Measurements from ENCODE around the gene MAP2K7.
A peak's percentile ranks its signal among the peaks of the same experiment; 100 is the strongest.

Gene MAP2K7

DNA sequence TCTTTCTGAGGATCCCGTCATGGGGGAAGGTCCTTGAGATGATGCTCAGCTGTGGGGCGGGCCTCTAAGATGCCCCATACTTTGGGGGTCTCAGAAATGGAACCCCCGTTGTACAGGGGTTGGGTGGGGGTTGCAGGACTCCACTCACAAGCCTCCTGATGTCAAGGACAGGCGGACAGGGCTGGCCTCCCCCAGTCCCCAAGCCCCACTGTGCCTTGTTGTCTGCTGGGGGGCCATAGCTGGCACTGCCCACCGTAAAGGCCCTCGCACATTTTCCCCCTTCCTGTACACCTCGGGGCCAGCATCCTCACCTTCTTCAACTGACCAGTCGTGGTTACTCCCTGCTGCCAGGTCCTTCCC, 19.1 kb downstream of the MAP2K7 start:
- TF ChIP-seq, protein P1, sequence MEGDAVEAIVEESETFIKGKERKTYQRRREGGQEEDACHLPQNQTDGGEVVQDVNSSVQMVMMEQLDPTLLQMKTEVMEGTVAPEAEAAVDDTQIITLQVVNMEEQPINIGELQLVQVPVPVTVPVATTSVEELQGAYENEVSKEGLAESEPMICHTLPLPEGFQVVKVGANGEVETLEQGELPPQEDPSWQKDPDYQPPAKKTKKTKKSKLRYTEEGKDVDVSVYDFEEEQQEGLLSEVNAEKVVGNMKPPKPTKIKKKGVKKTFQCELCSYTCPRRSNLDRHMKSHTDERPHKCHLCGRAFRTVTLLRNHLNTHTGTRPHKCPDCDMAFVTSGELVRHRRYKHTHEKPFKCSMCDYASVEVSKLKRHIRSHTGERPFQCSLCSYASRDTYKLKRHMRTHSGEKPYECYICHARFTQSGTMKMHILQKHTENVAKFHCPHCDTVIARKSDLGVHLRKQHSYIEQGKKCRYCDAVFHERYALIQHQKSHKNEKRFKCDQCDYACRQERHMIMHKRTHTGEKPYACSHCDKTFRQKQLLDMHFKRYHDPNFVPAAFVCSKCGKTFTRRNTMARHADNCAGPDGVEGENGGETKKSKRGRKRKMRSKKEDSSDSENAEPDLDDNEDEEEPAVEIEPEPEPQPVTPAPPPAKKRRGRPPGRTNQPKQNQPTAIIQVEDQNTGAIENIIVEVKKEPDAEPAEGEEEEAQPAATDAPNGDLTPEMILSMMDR (IDR thresholded peaks at IDR 0.05; ENCODE audit: insufficient read depth, low read depth, low read length, missing control alignments) = no peak
- DNase-seq (ENCODE audit: low read depth) = no peak
- no peak overlapping the region for H3K4me3 ChIP-seq (ENCODE audit: low read length)

DNA sequence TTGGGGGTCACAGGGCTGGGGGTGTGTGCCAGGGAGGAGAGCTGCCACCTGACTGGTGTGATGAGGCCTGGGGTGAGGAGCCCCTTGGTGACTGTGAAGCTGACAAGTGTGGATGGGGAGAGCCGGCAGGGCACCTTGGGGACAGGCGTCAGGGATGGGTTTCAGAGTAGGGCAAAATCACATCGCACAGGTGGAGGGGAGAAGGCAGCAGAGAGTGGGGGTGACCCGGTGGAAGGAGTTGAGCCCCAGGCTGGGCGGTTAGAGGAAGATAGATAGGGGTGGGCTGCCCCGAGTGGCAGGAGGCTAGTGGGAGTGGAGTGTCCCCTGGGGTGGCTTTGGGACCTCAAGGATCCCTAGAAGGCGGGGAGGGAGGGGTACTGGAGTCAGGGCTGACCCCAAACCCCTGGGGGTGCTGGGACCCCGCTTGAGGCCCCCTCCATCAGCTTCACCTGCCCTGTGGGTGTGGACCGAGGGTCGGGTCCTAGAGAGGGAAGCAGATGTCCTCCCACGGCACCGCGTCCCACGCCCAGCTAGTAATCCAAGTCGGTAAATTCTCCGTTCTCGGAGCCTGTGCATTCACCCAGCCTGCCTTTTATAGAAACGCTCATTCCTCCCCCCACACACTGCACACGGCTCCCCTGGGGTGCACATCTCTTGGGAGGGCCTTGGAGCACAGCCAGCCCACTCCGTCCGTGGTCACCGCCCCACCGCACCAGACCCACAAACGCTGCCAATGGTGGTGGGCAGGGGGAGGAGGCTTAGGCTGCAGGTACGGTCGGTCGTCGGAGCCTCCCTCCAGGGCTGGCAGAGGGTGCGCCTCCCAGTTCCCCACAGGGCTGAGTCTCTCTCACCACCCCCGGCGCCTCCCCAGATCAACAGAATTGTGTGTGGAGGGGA, 19.9 kb downstream of the MAP2K7 start:
- no peak for DNase-seq (ENCODE audit: low read depth)
- TF ChIP-seq, protein P1 (IDR thresholded peaks at IDR 0.05; ENCODE audit: insufficient read depth, low read depth, low read length, missing control alignments) = no peak
- H3K4me3 ChIP-seq (ENCODE audit: low read length) = no peak overlapping the region

DNA sequence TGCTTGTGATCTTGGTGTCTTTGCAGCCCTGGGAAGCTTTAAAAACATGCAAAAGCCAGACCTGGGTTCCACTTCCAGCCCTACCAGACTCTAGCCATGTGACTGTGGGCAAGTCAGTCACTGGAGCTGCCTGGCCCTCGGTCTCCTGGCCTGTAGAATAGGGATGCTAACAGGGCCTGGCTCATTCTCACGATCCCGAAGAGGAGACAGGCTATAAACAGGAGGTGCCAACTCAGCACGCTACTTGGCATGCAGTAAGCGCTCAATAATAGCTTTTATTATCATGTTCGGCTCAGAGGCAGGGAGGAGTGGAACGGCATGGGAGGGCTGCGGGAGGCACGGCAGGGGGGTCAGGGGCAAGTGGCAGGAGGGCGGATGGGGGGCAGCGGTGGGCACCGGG, 20.6 kb downstream of the MAP2K7 start:
- TF ChIP-seq, protein P1 (IDR thresholded peaks at IDR 0.05; ENCODE audit: insufficient read depth, low read depth, low read length, missing control alignments) = no peak

DNA sequence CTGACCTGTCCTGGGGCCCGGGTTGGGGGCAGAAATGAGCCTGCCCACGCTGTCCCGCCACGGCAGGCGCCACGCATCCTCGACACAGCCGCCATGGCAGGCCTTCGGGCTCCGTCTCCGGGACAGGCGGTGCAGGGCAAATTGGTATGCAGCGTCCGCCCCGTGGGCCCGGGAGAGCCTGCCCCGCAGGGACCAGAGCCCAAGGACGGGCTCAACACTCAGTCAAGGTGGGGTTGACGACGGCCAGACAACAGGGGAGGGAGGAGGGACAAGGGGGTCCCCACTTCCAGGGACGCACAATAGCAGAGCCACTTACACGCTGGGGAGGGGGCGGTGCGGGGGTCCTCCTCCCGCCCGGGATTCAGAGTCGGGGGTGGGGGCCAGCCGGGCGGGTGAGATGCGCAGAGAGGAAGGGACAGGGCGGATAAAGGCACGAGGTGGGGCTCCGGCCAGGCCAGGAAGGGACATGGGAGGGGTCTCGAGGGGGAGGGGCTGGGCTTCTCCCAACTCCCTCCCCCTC, 21.0 kb downstream of the MAP2K7 start:
- TF ChIP-seq, protein P1 (IDR thresholded peaks at IDR 0.05; ENCODE audit: insufficient read depth, low read depth, low read length, missing control alignments) = no peak
- no peak for DNase-seq (ENCODE audit: low read depth)
- H3K4me3 ChIP-seq (ENCODE audit: low read length) = no peak overlapping the region

More for the DNA sequence above, 20.6 kb downstream of the MAP2K7 start:
- H3K4me3 ChIP-seq (ENCODE audit: low read length) = no peak overlapping the region
- DNase-seq (ENCODE audit: low read depth) = no peak

DNA sequence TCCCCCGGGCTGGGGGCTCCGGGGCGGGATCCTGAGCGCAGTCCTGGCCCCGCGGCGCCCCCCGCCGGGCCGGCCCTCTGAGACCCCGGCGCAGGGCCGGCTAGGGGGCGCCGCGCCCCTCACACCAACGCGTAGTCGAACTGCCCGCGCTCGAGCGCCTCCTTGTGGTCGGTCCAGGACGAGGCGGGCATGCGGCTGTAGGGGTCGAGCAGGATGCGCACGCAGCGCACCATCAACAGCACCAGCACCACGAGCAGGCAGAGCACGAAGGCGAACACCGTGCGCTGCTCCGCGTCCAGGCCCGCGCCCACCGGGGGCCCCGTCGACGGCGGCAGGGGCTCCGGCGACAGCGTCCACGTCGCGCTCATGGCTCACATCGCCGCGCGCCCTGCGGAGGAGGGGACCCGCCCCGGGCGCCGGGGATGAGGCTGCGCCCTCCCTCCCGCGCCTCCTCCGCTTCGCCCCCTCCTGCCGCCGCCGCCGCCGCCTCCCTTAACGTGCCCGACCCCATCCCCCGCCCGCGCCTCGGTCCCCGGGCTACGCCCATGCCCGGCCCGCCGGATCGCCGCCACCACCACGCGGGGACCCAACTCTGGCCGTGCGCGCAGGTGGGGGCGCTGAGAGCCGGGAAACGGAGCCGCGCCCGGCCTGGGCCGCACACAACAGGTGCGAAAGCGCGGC, 21.6 kb downstream of the MAP2K7 start:
- H3K4me3 ChIP-seq (ENCODE audit: low read length) = no peak overlapping the region
- TF ChIP-seq, protein P1 (IDR thresholded peaks at IDR 0.05; ENCODE audit: insufficient read depth, low read depth, low read length, missing control alignments) = peak; percentile 57
- DNase-seq (ENCODE audit: low read depth) = peak; percentile 64

DNA sequence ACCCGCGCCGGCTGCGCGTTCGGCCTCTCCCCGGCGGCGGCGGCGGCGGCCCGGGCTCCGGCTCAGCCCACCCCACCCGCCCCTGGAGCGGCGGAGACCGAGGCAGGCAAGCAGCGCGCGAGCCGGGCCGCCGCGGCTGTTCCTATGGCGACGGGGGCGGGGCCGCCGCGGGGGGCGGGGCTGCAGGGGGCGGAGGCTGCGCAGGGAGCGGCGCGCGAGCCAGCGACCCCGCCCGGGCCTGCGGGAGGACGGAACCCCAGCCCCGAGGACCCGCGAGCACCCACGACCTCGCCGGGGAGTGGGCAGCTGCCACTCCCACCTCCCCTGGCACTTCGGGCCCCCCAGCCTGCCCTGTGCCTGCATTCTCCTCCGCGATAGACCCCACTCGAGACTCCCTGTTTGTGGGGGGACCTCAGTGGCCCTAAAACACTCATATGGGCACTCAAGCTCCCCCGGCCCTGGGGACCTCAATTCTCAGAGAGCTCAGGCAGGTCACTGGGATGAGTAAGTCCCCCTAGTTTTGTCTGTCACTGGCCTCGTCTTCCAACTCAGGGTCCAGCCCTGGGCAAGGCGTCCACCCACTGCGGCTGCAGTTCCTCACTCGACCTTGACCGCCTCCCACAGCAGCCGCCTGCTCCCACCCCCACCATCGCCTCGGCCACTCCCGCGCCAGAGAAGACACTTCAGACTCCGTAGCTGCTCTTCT, 22.5 kb downstream of the MAP2K7 start, which contains the start of gene CTXN1:
CTXN1 (minus strand) TSS at position 115 of the 706 bp plus-strand sequence. CDS start 597 bp downstream, outside the sequence.
- TF ChIP-seq, protein P1 (IDR thresholded peaks at IDR 0.05; ENCODE audit: insufficient read depth, low read depth, low read length, missing control alignments) = no peak
- H3K4me3 ChIP-seq (ENCODE audit: low read length) = no peak within 1 kb of the TSS
- DNase-seq (ENCODE audit: low read depth) = peak; percentile 62

All from epithelial cell of esophagus (primary cell).